Amygdala (tissue), 56 donors: ENCODE data around the gene NUAK2.

ENCODE experiments used
- DNase-seq, 56 donors: peaks; one replicate each; lab custom pipeline; 2025; lab: John Stamatoyannopoulos, UW

Gene NUAK2

GRCh38 chr1:205279986-205280385, 41.6 kb downstream of the NUAK2 start:
- DNase-seq, result no peak

- no peak for DNase-seq
These were observed 44.9 kb downstream of the NUAK2 start for GRCh38 chr1:205276689-205277065.

- peak in 24 of 56 donors; percentile 10 to 80 (median 38) for DNase-seq
These were observed 45.4 kb downstream of the NUAK2 start for GRCh38 chr1:205275916-205276688.

GRCh38 chr1:205275133-205275532, 46.4 kb downstream of the NUAK2 start:
- DNase-seq, result no peak

GRCh38 chr1:205274041-205274691, 47.4 kb downstream of the NUAK2 start:
- no peak for DNase-seq

GRCh38 chr1:205273551-205273982, 48.0 kb downstream of the NUAK2 start:
- DNase-seq, result peak in 53 of 56 donors; percentile 21 to 91 (median 73)

- no peak for DNase-seq
These were observed 49.0 kb downstream of the NUAK2 start for GRCh38 chr1:205272536-205272935.

GRCh38 chr1:205271745-205272144, 49.8 kb downstream of the NUAK2 start:
- no peak for DNase-seq

- peak in 27 of 56 donors; percentile 13 to 74 (median 50) for DNase-seq
These were observed 50.3 kb downstream of the NUAK2 start for GRCh38 chr1:205271277-205271676.

- peak in 28 of 56 donors; percentile 22 to 75 (median 56) for DNase-seq
These were observed 50.8 kb downstream of the NUAK2 start for GRCh38 chr1:205270764-205271163.

GRCh38 chr1:205270271-205270670, 51.3 kb downstream of the NUAK2 start:
- no peak for DNase-seq

- DNase-seq, result no peak
These were observed 51.8 kb downstream of the NUAK2 start for GRCh38 chr1:205269711-205270110.

GRCh38 chr1:205268846-205269680, 52.5 kb downstream of the NUAK2 start:
- DNase-seq, result no peak

GRCh38 chr1:205267306-205267902, 54.1 kb downstream of the NUAK2 start:
- DNase-seq, result no peak

GRCh38 chr1:205266611-205267305, 54.8 kb downstream of the NUAK2 start:
- DNase-seq, result no peak

- DNase-seq, result no peak
These were observed 57.9 kb downstream of the NUAK2 start for GRCh38 chr1:205263580-205264190.

- no peak for DNase-seq
These were observed 58.8 kb downstream of the NUAK2 start for GRCh38 chr1:205262731-205263171.

- DNase-seq, result no peak
These were observed 59.4 kb downstream of the NUAK2 start for GRCh38 chr1:205261946-205262691.
